Activated CD8-positive, alpha-beta memory T cell treated with anti-CD3 and anti-CD28 coated beads, Interleukin-2, amount 50 U/mL, for 1 hour (primary cell): ENCODE results near the gene CIPC.

Source experiments
- DNase-seq: peaks from one replicate; pipeline ENCODE4 v3.0.0-alpha.2; 2020; ENCODE audit errors: extremely low read depth

CIPC gene

DNA sequence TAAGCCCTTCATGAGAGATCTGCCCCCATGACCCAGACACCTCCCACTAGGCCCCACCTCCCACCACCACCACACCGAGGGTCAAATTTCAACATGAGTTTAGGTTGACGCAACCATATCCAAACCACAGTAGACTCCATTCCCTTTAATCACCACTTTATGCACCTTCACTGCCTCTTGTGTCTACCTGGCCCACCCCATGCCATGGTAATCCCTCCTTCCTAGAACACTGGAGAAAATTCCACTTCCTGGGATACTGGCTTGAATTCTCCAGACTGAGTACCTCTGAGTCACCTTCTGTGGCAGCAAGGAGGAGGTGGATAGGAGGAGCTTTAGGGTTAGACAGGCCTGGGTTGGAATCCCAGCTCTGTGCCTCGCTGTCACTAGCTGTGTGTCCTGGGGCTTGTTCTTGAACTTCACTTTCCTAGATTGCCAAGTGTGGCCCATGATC, 26.1 kb upstream of the CIPC start:
- DNase-seq = no peak

DNA sequence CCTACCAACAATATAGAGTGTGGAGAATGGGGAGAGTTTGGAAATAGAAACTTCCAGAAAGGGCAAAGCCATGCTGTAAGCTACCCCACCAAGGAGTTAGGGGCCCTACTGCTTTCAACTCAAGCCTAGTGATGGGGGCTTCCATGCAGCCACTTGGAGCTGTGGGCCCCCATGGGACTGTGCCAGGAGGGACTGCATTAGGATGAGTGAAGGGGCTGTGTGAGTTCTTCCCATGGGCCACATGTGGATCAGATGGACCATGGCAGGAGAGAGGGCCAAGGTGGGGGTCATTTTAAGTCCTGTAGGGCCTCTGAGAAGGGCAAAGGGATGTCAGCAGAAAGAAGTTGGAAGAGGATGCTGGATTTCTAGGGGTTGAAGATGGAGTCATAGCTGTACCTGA, 23.1 kb upstream of the CIPC start:
- DNase-seq = no peak

DNA sequence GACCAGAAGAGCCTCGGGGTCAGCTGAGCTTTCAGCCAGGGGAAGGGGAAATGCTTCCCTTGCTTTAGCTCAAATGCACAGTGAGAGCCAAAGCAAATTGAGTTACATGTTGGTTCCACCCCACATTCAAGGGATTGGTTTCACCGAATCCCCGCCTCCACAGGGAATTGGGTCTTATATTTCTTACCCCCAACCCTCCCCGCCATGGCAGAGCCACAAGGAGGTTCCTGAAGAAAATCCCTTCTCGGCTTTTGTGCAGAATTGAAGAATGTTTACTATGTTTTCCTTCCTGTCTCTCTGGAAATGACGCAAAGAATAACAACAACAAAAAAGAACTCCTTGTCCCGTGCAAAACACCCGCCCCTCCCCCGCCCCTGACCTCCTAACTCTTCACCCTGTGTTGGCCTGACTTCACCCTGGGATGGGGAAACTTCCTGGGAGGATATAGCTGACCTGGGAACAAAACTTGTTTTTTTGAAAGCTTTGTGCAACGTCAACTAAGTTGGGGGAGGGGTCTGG, 21.9 kb upstream of the CIPC start:
- no peak for DNase-seq

DNA sequence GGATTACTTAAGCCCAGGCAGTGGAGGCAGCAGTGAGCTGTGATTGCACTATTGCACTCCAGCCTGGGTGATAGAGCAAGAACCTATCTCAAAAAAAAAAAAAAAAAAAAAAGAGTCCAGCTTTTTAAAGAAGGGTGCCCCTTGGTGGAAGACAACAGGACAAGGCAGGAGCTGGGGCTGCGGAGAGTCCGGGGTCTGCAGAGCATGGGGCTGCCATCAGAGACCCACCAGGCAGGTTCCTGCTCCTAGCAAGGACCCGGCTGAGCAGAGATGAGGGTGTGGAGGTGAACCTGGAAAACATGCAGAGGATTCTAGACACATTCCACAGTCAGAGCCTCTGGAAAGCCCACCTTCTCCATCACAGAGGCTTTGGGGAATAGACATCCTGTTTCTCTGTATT, 21.0 kb upstream of the CIPC start:
- DNase-seq = no peak

DNA sequence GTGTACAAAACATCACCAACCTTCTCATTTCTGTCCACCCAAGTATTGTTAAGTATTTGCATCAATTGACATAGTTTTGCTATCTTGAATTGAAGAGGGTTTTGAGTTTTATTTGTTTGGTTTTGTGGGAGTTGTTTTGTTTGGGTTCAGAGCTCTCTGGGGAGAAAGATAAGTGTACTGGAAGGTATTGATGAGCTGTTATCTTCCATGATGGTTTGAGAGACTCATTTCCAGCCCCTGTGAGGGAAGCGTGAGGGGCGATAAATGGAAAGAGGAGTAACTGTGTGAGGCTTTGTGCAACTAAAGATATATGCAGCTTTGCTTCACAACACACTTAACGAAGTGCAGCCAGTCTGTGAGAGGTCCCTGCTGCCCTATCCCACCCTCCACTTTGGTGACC, 15.7 kb upstream of the CIPC start:
- no peak for DNase-seq

DNA sequence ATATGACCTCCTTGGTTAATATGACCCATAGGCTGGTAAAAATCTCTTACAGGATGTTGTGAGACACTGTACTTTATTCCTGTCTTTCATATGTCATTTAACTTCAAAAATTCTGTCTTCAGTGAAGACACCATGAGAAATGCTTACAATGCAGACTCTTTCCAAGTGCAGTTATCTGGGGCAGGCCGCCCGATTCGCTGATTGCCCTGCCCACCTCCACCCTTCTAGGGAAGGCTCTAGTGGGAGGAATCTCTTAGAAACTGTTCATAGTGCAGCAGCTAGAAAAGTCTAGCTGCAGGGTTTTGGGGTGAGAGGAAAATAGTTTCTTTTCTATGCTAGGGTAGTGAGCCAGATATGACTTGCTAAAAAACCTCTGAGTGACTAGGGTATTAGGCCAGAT, 15.0 kb upstream of the CIPC start:
- no peak for DNase-seq

DNA sequence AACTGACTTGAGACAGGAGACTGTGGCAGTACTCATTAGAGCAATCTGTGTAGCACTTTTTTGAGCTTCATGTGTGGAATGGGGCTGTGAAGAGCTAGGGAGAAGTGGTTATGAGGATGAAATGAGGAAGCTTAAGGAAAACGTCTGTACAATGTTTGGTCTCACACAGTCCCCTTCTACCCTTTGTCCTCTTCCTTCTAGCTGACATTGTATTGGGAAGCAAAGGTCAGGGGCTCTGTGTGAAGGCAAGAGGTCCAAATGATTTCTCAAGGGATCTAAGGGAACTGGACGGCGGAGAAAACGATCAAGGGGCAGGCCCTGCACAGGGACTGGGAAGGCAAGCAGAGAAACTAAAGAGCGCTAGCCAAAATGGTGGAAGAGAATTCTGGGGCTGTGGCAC, 13.1 kb upstream of the CIPC start:
- DNase-seq = no peak

DNA sequence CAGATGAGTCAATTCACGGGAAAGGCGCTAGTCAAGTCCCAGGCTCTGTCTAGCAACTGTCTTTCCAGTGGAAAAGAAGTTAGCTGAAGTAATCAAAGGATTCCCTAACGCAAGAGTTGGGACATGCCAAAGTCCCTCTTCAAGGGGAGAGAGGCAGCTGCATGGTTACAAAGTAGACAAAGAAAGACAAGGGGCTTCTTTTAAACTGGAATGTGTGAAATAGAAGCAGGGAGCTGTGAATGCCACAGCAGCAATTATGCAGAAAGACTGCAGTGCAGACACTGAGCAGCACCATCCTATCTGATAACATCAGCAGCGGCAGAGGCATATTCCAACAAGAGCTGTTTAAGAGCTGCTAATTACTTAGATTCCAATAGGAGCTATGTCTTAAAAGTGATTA, 12.5 kb upstream of the CIPC start:
- no peak for DNase-seq

DNA sequence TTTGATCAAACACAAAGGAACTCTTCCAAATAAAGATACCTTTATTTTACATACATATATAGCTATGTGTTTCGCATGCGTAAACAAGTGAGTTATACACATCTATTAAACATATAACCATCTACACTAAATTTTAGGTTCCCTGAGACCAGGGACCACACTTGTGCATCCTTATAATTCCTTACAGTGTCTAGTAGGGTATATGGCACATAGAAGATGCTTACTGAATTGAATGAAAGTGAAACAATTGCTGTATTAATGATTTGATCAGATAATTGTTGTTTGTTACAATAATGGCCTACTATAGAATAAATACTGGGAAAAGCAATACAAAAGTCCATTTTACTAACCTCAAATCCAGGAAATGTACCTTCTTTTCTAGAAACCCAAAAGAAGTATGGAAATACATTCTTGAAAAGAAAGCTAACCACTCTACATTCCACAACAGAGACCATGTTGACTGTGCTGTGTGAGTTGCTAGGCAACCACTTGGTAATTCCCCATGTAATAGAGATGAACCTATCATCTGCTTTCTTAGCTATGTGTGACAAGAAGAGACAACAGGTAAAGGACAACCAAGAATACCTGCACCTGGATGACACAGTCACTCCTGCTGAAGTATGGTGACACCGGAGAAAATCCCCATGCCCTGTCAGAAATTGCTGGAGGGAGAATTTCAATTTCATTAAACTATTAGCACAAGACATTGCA, 11.9 kb upstream of the CIPC start:
- DNase-seq = no peak

DNA sequence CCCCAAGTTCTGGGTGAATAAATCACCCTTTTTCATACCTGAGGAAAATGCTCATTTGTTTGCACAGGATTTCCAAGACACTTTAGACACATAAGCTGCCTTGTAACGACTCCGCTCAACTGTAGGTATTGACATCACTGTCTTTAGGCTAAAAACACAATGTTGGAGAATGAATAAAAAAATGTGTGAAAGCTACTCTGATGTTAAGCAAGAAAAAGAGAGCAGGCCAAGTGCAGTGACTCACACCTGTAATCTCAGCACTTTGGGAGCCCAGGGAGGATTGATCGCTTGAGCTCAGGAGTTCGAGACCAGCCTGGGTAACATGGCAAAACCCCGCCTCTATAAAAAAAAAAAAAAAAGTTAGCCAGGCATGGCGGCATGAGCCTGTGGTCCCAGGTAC, 11.1 kb upstream of the CIPC start:
- no peak for DNase-seq

DNA sequence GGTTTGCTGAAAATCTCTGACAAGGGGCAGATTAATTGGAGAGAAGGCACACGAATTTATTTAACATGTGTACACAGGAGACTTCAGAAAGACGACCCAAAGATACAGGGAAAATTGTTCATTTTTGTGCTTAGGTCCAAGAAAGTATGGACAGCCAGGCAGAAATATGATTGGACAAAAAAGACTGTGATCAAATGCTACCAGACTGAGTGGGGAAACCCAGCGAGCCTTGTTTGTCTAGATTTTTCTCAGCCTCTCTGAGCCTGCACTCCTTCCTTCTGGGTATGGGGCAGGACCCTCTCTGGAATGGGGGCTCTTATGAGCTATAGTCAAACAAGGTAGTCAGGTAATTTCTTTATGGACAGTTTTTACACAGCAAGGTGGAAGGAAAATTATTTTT, 10.4 kb upstream of the CIPC start:
- no peak for DNase-seq

DNA sequence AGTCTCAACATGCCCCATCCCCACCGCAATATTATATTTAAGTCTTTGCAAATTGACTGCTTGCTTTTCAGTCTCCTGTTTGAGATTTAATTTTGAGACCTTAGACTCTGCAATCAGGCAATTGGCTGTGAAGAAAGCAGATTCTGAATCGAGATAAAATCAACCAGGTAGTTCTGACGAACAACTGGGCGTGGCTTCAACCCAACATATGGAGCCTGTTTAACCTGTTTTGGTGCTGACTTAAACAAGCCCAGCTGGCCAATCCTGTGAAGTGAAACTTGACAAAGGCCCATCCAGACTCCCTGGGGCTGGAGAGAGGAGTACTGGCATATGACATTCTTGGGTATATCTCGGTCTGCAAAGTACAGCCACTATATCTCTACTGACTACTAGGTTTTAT, 9.8 kb upstream of the CIPC start:
- no peak for DNase-seq

DNA sequence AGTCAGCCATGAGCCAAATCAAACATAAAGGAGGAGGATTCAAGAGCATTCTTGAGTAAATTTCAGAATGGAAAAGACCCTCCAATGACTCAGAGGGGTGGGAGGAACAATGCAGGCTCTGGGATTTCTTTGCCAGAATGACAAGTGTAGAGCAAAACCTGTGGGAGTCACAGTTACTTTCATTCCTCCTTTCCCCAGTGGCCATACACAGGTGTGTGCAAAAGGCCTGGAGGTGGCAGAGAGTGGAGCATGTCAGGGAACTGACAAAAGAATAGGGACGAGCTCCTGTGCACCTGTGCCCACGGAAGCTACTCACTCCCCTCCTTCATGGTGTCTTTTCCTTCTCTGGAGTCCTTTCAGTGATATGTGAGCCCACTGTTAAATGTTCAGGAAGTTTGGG, 9.4 kb upstream of the CIPC start:
- DNase-seq = no peak

DNA sequence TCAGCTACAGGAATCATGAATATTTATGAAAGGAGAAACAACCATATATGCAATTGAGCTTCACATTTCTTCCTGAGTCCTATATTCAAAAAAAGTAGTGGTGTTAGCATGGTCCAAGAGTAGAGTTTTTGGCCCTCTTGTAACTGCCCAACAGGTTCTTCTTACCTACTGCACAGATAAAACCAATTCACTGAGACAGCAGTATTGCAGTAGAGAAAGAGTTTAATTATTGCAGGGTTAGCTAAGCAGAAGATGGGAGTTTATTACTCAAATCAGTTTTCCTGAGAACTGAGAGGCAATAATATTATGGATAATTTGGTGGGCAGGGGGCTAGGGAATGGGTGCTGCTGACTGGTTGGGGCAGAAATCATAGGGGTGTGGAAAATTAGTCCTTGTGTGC, 6.5 kb upstream of the CIPC start:
- no peak for DNase-seq

DNA sequence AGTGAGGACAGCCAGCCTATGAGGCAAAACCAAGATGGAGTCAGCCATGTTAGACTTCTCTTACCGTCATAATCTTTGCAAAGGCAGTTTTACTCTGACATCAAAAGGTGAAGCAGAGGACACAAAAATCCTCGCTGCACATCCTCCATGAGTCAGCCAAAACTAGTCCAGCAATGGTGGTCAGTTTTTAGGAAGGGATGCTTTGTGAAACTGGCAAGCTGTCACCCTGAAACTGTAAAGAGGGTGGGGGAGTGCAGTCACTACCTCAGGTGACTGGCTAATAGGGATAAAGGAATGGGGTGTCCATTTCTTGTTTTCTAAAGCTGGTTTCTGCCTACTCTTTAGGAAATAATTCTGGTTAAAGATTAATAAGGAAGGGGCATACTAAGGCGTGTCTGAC, 5.4 kb upstream of the CIPC start:
- DNase-seq = no peak

DNA sequence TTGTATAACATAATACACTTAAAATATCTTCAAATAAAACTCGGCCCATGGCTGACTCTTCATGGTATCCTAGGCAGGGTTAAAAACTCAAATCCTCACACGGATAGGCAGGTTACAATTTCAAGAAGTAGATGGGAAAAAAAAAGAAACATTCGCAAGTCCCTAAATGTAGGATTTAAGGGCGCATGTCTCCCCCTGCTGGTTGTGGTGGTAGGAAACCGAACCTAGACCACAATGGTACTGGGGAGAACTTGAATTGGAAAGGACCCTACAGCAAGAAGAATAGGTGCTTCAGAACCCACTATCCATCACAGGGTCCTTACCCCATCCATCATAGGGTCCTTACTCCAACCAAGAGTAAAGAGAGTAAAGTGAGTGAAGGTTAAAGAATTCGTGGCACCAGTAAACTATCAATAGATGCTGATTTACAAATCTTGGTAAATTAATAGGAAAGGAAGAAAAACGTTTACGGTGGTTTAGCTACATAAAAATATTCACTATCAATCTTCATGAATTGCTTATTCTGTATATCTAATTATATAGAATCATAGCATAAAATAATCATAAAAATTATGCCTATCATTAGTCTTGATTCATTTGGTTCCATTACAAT, 3.3 kb upstream of the CIPC start:
- peak; percentile 40 for DNase-seq

DNA sequence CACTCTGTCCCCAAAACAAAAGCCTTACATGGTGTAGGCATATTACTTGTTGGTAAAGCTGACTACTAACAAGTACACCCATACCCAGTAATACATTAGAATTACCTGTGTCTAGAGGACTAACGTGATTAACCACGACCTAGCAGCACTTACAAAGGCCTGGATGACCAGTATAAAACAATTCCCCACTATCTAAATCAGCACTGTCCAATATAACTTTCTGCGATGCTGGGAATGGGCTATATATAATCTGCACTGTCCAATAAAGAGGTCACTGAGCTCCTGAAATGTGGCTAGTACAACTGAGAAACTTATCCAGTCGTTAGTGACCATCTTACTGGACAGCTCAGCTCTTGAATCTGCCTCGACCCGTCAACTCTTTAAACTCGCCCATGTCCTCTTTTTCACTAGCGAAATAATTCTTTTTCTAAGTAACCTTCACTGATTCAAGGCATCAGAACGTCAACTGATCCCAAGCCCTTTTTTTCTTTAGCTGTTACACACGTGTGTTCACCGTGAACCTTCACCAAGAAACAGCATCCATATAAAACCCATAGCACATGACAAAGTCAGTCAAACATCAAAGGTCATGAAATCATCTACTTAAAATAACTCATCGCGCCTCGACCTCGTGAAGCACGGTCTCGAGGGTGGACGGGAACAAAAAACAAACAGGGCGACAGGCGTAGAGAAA, 905 bp upstream of the CIPC start:
- no peak for DNase-seq

DNA sequence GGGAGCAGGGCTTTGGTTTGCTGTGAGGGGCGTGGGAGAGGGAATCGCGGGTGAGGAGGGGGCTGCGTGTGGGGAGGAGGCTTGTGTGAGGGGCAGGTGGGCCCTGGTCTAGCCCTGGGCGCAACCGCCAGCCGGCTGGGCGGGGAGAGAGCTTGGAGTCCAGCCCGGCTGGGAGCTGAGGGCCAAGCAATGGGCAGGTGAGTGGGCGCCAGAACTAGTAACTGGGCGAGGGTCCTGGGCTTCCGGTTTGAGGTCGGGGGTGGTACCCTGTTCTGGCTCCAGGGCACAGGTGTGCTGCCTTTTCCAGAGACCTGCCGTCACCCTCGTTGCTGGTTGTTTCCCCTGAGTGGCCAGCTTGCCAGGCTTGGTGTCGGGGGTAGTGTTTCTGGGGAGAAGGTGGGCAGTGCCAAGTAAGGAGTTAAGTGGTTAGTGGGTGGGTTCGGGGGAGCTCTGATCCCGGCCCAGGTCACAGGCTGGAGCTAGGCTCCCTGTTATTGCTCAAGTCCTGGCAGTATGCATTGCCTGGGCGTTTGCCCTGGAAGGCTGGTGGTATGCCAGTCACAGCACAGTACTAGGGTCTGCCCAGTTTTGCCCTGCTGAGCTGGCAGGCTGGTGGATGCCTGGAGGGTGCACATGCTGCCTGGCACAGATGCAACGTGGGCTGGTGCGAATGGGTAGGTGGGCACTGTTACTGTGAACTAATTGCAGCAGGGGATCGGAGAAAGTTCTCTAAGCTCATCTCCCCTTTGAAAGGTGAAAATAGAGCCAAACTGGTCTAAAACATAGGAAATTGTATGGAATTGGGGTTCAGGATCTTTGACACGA, 683 bp downstream of the CIPC start:
- DNase-seq = no peak

DNA sequence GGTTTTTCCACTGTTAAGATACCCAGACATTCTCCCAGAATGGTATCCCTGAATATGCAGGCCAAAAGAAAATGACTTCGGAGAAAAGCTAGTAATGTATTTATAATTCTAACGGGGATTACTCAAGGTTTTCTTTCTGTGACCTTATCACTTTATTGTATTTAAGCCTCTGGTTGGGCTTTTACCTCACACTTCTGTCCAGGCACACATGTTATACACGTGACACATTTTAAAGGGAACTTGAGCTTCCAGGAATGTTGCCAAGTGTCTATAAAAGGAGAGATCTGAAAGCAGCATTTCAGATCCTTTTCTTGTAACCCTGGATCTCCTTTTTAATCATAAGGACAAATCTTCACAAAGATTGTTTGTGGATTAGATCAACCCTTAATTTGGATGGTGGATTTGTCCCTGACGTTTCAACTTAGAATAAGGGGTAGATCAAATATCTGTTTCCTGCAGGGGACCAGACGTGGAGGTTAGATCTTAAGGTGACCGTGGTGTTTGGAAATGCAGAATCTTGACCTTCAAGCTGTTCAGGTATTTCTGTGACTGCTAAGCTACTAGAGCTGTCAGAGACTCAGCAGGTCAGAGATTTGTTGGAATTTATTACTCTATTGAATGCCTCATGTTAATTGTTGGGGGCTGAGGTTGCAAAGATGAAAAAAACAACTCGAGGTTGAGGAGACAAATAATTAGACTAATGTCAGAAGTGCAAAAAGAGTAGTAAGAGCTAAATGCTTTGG, 1.5 kb downstream of the CIPC start:
- no peak for DNase-seq

DNA sequence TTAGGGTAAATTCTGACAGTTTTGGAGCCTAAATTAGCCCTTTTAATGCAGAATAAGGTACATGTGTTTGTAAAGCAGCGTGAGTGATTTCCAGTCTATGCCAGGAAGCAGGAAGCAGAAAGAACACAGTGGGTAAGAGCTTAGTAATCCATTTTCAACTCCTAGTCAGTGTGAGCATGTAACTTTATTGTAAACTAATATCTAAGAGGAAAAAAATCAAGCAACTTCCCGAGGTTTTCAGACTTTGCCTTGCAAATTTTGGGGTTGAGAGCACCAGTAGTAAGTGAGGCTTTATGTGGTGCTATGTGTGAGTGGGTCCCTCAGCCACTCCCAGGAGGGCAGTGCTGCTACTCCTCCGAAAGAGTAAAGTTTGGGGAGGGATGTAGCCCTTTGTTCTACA, 2.9 kb downstream of the CIPC start:
- DNase-seq = no peak

DNA sequence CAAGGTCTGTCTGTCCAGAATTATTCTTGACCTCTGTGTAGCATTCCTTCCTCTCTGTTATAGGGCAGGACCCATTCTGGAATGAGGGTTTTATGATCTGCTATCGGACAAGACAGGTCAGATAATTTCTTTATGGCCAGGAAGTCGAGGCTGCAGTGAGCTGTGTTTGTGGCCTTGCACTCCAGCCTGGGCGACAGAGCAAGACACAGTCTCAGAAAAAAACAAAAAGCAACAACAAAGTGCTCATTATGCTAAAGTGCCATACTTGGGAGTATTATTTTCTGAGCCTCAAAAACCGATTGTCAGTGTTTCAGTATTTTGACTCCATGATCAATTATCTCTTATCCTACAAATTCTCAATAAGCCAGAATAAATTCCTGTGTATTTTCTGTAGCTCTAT, 4.1 kb downstream of the CIPC start:
- DNase-seq = no peak

DNA sequence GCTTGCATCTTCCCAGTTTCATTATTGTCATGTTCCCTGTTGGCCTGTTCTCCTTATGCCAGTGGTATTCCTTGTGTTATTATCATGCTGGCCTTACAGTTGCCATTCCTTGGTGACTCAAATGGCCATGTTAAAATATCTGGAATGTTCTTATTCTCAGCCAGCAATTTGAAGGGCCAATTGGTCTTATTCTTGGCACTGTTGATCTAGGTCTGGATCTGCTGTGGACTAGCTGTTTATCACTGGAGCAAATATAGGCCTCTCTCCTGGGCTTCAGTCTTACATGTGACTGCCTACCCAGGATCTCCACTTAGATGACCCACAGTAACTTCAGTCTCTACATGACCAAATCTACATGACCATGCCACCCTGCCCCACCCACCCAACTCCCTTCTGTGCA, 5.4 kb downstream of the CIPC start:
- DNase-seq = no peak
